Astrocyte (in vitro differentiated cells and primary cell): ENCODE results near the gene VAV1. TPM values are rescaled to one million over a fixed set of nuclear protein-coding genes. Genes with fewer than 3 reads are reported as not detected.

Source experiments
- DNase-seq: peaks from one replicate; pipeline ENCODE4 v3.0.0-alpha.2; 2010; ENCODE audit warnings: low read depth
- FAIRE-seq: peaks from 2 replicates; lab custom pipeline; 2011; peaks lifted over from hg19 to GRCh38; lab: Jason Lieb, UNC
- H2AFZ ChIP-seq: 2 replicates; pipeline ENCODE4 v1.6.0; 2012; ENCODE audit warnings: low read depth, low read length, inconsistent platforms
- H3K27ac ChIP-seq: 2 replicates; pipeline ENCODE4 v1.5.1; 2011; ENCODE audit warnings: low read depth, low read length, inconsistent platforms
- H3K27me3 ChIP-seq: 2 replicates; pipeline ENCODE4 v1.6.0; 2011; ENCODE audit warnings: low read length, inconsistent platforms; ENCODE audit not compliant: insufficient read depth
- H3K36me3 ChIP-seq: 2 replicates; pipeline ENCODE4 v1.5.1; 2011; ENCODE audit warnings: low read length, inconsistent platforms; ENCODE audit not compliant: insufficient read depth
- H3K4me1 ChIP-seq: 2 replicates; pipeline ENCODE4 v1.5.1; 2011; ENCODE audit warnings: low read length, inconsistent platforms; ENCODE audit not compliant: insufficient read depth
- H3K4me2 ChIP-seq: 2 replicates; pipeline ENCODE4 v1.6.0; 2012; ENCODE audit warnings: low read length, inconsistent platforms
- H3K4me3 ChIP-seq: 2 replicates; pipeline ENCODE4 v1.5.1; 2011; ENCODE audit warnings: low read depth, mild to moderate bottlenecking, low read length, inconsistent platforms; ENCODE audit not compliant: insufficient read depth
- H3K79me2 ChIP-seq: 2 replicates; pipeline ENCODE4 v1.6.0; 2012; ENCODE audit warnings: mild to moderate bottlenecking, low read length, inconsistent platforms; ENCODE audit not compliant: insufficient read depth
- H3K9ac ChIP-seq: 2 replicates; pipeline ENCODE4 v1.6.0; 2012; ENCODE audit warnings: mild to moderate bottlenecking, low read length, inconsistent platforms
- H3K9me3 ChIP-seq: 2 replicates; pipeline ENCODE4 v1.5.1; 2012; ENCODE audit warnings: low read depth, mild to moderate bottlenecking, low read length, inconsistent platforms; ENCODE audit not compliant: insufficient read depth
- H4K20me1 ChIP-seq: 2 replicates; pipeline ENCODE4 v1.6.0; 2012; ENCODE audit warnings: low read length, inconsistent platforms; ENCODE audit not compliant: insufficient read depth
- H3K27ac Mint-ChIP-seq: one replicate; pipeline ENCODE4 v1.8.0; 2021; ENCODE audit warnings: mild to moderate bottlenecking, mixed read lengths; ENCODE audit not compliant: unreplicated experiment
- H3K27me3 Mint-ChIP-seq: one replicate; pipeline ENCODE4 v1.8.0; 2021; ENCODE audit warnings: low read depth, mixed read lengths; ENCODE audit not compliant: unreplicated experiment
- H3K36me3 Mint-ChIP-seq: one replicate; pipeline ENCODE4 v1.8.0; 2021; ENCODE audit warnings: low read depth, mixed read lengths; ENCODE audit not compliant: unreplicated experiment
- H3K4me1 Mint-ChIP-seq: one replicate; pipeline ENCODE4 v1.8.0; 2021; ENCODE audit warnings: low read depth, mixed read lengths; ENCODE audit not compliant: unreplicated experiment
- H3K4me3 Mint-ChIP-seq: one replicate; pipeline ENCODE4 v1.8.0; 2021; ENCODE audit warnings: mild to moderate bottlenecking, moderate library complexity, mixed read lengths; ENCODE audit not compliant: unreplicated experiment
- H3K9me3 Mint-ChIP-seq: one replicate; pipeline ENCODE4 v1.8.0; 2021; ENCODE audit warnings: mild to moderate bottlenecking, mixed read lengths; ENCODE audit not compliant: unreplicated experiment
- EZH2 ChIP-seq: IDR thresholded peaks from 2 replicates; pipeline ENCODE4 v1.6.1; 2012; ENCODE audit warnings: mild to moderate bottlenecking, low read length, inconsistent platforms; ENCODE audit not compliant: insufficient read depth
- total RNA-seq: library from RNA; stranded (reverse); gene quantifications from 2 replicates; pipeline ENCODE4 v1.2.1, GENCODE V29; 2021
- TF ChIP-seq, protein P1 (sequence below): IDR thresholded peaks from 2 replicates; pipeline ENCODE4 v1.5.1; 2011; ENCODE audit warnings: low read depth, mild to moderate bottlenecking, inconsistent platforms, low read length, moderate library complexity; ENCODE audit not compliant: insufficient read depth

VAV1 gene
- total RNA-seq, 1 donor from 2014 or later: not detected

DNA sequence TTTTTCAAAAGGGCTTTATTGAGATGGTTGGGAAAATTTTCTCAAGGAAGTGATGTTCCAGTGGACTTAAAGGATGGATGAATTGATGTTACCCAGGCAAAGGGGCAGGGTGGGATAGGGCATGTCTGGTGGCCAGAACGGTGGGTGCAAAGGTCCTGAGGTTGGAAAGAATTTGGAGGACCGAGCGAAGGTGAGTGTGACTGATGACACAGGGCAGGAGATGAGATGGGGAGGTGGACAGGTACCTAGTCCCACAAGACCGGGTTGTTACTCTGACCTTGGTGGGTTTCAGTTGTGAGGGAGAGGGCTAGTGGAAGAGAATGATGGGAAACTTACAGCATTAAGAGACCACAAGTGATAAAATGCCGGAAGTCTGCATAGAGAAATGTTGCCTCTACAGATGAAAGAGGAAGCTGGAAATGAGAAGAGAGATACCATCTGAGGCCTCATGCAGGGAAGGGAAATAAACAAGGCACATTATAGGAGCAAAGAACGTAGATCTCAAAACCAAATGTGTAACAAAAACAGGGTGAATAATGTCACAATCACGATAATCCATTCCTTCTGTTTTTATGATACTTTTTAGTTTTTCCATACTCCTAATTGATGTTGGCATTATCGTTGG lies 119.4 kb downstream of the VAV1 start:
- DNase-seq (no peak), FAIRE-seq (no peak)
- H3K27ac ChIP-seq: no peak overlapping the region
- no peak for TF ChIP-seq EZH2
- TF ChIP-seq, protein P1, sequence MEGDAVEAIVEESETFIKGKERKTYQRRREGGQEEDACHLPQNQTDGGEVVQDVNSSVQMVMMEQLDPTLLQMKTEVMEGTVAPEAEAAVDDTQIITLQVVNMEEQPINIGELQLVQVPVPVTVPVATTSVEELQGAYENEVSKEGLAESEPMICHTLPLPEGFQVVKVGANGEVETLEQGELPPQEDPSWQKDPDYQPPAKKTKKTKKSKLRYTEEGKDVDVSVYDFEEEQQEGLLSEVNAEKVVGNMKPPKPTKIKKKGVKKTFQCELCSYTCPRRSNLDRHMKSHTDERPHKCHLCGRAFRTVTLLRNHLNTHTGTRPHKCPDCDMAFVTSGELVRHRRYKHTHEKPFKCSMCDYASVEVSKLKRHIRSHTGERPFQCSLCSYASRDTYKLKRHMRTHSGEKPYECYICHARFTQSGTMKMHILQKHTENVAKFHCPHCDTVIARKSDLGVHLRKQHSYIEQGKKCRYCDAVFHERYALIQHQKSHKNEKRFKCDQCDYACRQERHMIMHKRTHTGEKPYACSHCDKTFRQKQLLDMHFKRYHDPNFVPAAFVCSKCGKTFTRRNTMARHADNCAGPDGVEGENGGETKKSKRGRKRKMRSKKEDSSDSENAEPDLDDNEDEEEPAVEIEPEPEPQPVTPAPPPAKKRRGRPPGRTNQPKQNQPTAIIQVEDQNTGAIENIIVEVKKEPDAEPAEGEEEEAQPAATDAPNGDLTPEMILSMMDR: no peak
- Mint-ChIP-seq H3K9me3 (peaks cover 9% of the 10 kb centered on the region), H3K36me3 (no peaks in the 10 kb centered on the region), H3K27me3 (no peaks in the 10 kb centered on the region), H3K4me3 (no peak overlapping the region), H3K4me1 (no peaks in the 10 kb centered on the region), H3K27ac (no peak overlapping the region)
- H3K4me2 ChIP-seq: no peak overlapping the region
- no peaks in the 10 kb centered on the region for H3K36me3 ChIP-seq
- no peaks in the 10 kb centered on the region for H4K20me1 ChIP-seq
- no peaks in the 10 kb centered on the region for H3K4me1 ChIP-seq
- H3K9ac ChIP-seq: no peak overlapping the region
- H2AFZ ChIP-seq: no peak overlapping the region
- H3K4me3 ChIP-seq: no peak overlapping the region
- H3K9me3 ChIP-seq: peaks cover 7% of the 10 kb centered on the region
- no peaks in the 10 kb centered on the region for H3K27me3 ChIP-seq
- H3K79me2 ChIP-seq: no peaks in the 10 kb centered on the region

DNA sequence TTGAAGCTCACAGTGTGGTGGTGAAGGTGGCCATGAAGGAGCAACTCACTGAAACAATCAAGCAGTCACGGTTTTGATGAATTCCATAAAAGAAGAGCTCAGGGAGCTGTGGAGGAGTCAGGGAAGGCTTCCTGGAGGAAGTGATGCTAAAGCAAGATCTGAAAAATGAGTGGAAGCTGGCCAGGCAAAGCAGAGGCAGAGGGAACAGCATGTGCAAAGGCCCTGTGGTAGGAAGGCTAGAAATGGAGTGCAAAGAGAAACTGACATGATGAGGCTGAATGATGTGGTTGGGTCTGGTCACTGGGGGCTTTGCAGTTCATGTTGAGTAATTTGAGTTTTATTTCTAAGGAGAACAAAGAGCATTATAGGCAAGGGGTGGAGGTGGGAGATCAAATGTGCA lies 121.8 kb downstream of the VAV1 start:
- DNase-seq: no peak
- no peaks in the 10 kb centered on the region for H3K36me3 Mint-ChIP-seq
- H3K9me3 ChIP-seq: peaks cover 7% of the 10 kb centered on the region

DNA sequence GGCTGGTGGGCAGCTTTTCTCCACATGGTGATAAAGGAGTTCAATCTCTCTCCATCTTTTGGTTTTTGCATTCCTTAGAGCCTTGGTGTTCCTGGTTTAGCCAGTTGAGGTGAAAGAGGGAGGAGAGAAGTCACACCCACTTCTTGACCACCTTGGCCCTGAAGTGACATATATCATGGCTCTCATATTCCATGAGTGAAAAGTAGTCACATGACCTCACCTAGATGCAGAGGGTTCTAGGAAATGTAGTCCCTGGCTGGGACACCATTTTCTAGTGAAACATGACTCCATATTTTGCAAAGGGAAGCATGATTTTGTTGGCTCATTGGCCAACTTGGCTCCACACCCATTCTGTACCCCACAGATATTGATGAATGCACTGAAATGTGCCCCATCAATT lies 130.9 kb downstream of the VAV1 start:
- Mint-ChIP-seq H3K36me3 (no peaks in the 10 kb centered on the region), H3K4me3 (no peak overlapping the region), H3K27ac (no peak overlapping the region), H3K27me3 (no peaks in the 10 kb centered on the region), H3K4me1 (no peaks in the 10 kb centered on the region), H3K9me3 (peaks cover 21% of the 10 kb centered on the region)
- H3K79me2 ChIP-seq: no peaks in the 10 kb centered on the region
- no peak overlapping the region for H3K9ac ChIP-seq
- DNase-seq (no peak), FAIRE-seq (no peak)
- H4K20me1 ChIP-seq: no peaks in the 10 kb centered on the region
- no peaks in the 10 kb centered on the region for H3K27me3 ChIP-seq
- no peak for TF ChIP-seq EZH2
- H3K4me2 ChIP-seq: no peak overlapping the region
- no peaks in the 10 kb centered on the region for H3K4me1 ChIP-seq
- H2AFZ ChIP-seq: no peak overlapping the region
- no peaks in the 10 kb centered on the region for H3K36me3 ChIP-seq
- H3K4me3 ChIP-seq: no peak overlapping the region
- peaks cover 5% of the 10 kb centered on the region for H3K9me3 ChIP-seq
- H3K27ac ChIP-seq: no peak overlapping the region

More for the DNA sequence above, 121.8 kb downstream of the VAV1 start:
- no peaks in the 10 kb centered on the region for H3K27me3 Mint-ChIP-seq
- H3K4me3 Mint-ChIP-seq: no peak overlapping the region
- no peaks in the 10 kb centered on the region for H4K20me1 ChIP-seq
- H3K4me3 ChIP-seq: no peak overlapping the region
- TF ChIP-seq, protein P1: no peak
- no peak for TF ChIP-seq EZH2
- no peaks in the 10 kb centered on the region for H3K27me3 ChIP-seq
- H3K79me2 ChIP-seq: no peaks in the 10 kb centered on the region
- no peak for FAIRE-seq
- H3K4me2 ChIP-seq: no peak overlapping the region
- H2AFZ ChIP-seq: no peak overlapping the region
- no peaks in the 10 kb centered on the region for H3K4me1 Mint-ChIP-seq
- no peak overlapping the region for H3K27ac ChIP-seq
- no peak overlapping the region for H3K9ac ChIP-seq
- no peaks in the 10 kb centered on the region for H3K4me1 ChIP-seq
- H3K9me3 Mint-ChIP-seq: peaks cover 3% of the 10 kb centered on the region
- no peaks in the 10 kb centered on the region for H3K36me3 ChIP-seq
- no peak overlapping the region for H3K27ac Mint-ChIP-seq
